Thymus (tissue), 11 donors: Measurements from ENCODE around the gene MAP7. TPM values are rescaled to one million over a fixed set of nuclear protein-coding genes. Genes with fewer than 3 reads are reported as not detected.

Source experiments
- DNase-seq, 9 donors: peaks; one replicate each; pipeline ENCODE4 v3.0.0-alpha.2; 2013; ENCODE audit warnings: low spot score in 9 of 9, low read depth in 6 of 9, missing footprints in 1 of 9
- H3K27ac ChIP-seq, 2 donors: one replicate each; pipeline ENCODE4 v1.5.1; 2013; ENCODE audit warnings: control low read depth in 1 of 2, low read depth in 1 of 2, low read length in 1 of 2, mild to moderate bottlenecking in 1 of 2, moderate library complexity in 1 of 2
- H3K27me3 ChIP-seq, 2 donors: one replicate each; pipeline ENCODE4 v1.5.1; 2013; ENCODE audit warnings: low read length in 1 of 2; ENCODE audit not compliant: control insufficient read depth in 2 of 2, insufficient read depth in 1 of 2
- H3K36me3 ChIP-seq, 2 donors: one replicate each; pipeline ENCODE4 v1.5.1; 2013; ENCODE audit warnings: low read length in 1 of 2, mild to moderate bottlenecking in 1 of 2, moderate library complexity in 1 of 2; ENCODE audit not compliant: control insufficient read depth in 2 of 2, insufficient read depth in 2 of 2
- H3K4me1 ChIP-seq, 2 donors: one replicate each; pipeline ENCODE4 v1.5.1; 2013; ENCODE audit warnings: low read length in 2 of 2; ENCODE audit not compliant: control insufficient read depth in 2 of 2, insufficient read depth in 2 of 2
- H3K4me3 ChIP-seq, 2 donors: one replicate each; pipeline ENCODE4 v1.5.1; 2013; ENCODE audit warnings: low read length in 2 of 2, control low read depth in 1 of 2, mild to moderate bottlenecking in 1 of 2
- H3K9me3 ChIP-seq, 2 donors: one replicate each; pipeline ENCODE4 v1.5.1; 2013; ENCODE audit warnings: low read length in 1 of 2, mild to moderate bottlenecking in 1 of 2; ENCODE audit not compliant: control insufficient read depth in 2 of 2, insufficient read depth in 1 of 2
- WGBS: extraction: QIAGEN DNeasy Blood & Tissue Kit; methylation state at CpG from one replicate; pipeline ENCODE4 v1.1.7; 2013; 5-methylcytosine and 5-hydroxymethylcytosine counted together
- polyA plus RNA-seq: library from polyadenylated mRNA; stranded (reverse); fragments of 200-250 nt; gene quantifications from one replicate; pipeline ENCODE4 v1.2.3, GENCODE V29; 2013
- total RNA-seq: library from RNA; stranded (reverse); fragments of 120-200 nt; gene quantifications from one replicate; pipeline ENCODE4 v1.2.4, GENCODE V29; 2013
- donor health status: healthy.

MAP7 gene
- total and polyA plus RNA-seq, 2 donors = 2.5 to 7.8 TPM

DNA sequence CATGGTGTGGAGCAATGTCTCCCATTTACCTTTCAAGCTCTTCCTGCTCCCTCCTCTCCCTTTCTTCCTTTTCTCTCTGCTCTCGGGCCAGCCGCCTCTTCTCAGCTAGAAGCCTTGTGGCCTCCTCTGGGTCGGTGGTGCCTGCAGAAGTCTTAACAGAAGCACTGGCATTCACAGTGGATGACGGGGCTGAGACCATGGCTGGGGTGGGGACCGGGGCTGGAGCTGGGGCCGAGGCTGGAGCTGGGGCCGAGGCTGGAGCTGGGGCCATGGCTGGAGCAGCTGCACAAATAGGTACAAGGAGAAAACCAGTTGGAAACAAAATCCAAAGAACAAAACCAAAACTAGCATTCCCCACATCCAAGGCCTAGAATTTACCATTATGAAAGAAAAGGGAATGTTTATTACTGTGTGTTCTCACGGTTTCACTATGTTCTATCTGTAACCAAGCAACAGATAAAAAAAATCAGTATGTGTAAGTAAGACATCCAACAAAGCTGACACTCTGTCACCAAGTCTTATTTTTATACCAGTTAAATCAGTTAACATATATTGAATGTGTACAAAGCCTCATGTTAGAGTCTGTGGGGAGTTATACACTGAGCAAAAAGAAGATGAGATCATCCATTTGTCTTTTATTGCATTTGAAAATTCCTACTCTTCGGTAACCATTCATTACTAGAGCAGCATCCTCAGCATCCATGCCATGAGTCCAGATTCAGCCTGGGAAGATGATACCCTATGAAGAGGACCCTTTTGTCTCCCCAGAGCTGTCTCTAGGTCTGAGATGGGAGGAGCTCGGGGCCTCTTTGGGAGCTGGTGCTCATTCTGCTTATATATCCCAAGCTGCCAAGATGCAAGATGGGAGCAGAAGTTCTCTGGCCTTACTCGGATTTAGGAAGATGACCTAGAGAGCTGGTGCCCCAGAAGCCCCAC lies 187.5 kb downstream of the MAP7 start:
- Histone ChIP-seq H3K4me1 (peaks cover 0 to 4% of the 10 kb centered on the region in 2 donors), H3K9me3 (no peaks in the 10 kb centered on the region), H3K4me3 (no peak overlapping the region), H3K27me3 (no peaks in the 10 kb centered on the region), H3K36me3 (no peaks in the 10 kb centered on the region), H3K27ac (no peak overlapping the region)
- DNase-seq = no peak
- 98% methylated on average over 11 of the region's 11 CpGs for WGBS

DNA sequence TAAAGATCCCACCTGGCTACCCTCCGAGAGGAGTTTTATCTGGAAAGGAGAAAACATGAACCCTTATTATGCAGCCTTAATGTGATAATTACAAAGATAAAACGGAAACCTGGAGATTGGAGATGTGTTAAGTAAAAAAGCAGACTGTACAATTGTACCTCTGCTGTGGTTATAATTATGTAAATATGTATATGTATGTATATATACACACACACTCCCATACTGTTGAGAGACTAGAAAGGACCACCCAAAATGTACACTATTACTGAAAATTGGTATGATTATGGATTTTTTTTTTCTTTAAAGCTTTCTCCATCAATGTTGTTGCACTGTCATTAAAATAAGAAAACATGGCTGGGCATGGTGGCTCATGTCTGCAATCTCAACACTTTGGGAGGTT lies 188.4 kb downstream of the MAP7 start:
- 97% methylated on average over 2 of the region's 2 CpGs for WGBS
- no peaks in the 10 kb centered on the region for H3K36me3 ChIP-seq
- no peak overlapping the region for H3K4me3 ChIP-seq
- H3K4me1 ChIP-seq = peaks cover 0 to 4% of the 10 kb centered on the region in 2 donors
- no peak for DNase-seq
- H3K9me3 ChIP-seq = no peaks in the 10 kb centered on the region
- H3K27ac ChIP-seq = no peak overlapping the region
- H3K27me3 ChIP-seq = no peaks in the 10 kb centered on the region

DNA sequence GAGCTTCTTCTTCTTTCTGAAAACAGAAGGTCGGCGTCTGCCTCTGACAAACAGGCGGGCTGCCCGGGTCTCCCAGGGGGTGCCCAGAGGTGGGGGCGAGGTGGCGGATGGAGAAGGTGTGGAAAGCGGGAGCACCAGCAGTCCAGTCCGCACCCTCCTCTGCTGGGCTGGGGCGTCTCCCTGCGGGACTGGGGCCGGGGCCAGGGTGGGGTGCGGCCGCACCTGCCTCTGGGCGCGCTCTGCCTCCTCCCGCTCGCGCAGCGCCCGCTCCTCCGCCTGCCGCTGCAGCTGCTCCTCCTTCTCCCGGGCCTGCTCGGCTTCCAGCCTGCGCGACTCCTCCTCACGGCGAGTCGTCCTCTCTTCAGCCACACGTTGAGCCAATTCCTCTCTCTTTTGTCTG lies 189.4 kb downstream of the MAP7 start:
- DNase-seq = no peak
- Histone ChIP-seq H3K9me3 (no peaks in the 10 kb centered on the region), H3K36me3 (no peaks in the 10 kb centered on the region), H3K27ac (no peak overlapping the region), H3K4me3 (no peak overlapping the region), H3K4me1 (peaks cover 0 to 3% of the 10 kb centered on the region in 2 donors), H3K27me3 (no peaks in the 10 kb centered on the region)
- 96% methylated on average over 30 of the region's 30 CpGs for WGBS

DNA sequence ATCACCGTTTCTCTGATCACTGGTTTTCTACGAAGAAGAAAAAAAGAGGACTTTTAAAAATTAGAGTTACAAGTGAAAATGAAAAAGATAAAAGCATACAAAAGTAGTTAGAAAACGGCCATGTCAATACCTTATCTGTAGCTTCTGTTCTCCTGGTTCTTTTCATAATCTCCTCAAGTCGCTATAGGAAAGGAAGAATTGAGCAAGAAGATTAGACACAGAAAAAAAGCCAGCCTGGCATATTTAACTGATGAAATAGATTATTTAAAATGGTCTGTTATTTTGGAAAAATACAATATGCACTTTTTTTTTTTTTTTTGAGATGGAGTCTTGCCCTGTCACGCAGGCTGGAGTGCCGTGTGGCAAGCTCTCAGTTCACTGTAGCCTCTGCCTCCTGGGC lies 190.4 kb downstream of the MAP7 start:
- no peak overlapping the region for H3K4me3 ChIP-seq
- H3K4me1 ChIP-seq = no peaks in the 10 kb centered on the region
- no peak overlapping the region for H3K27ac ChIP-seq
- H3K36me3 ChIP-seq = no peaks in the 10 kb centered on the region
- 96% methylated on average over 6 of the region's 6 CpGs for WGBS
- no peaks in the 10 kb centered on the region for H3K27me3 ChIP-seq
- no peak for DNase-seq
- no peaks in the 10 kb centered on the region for H3K9me3 ChIP-seq

DNA sequence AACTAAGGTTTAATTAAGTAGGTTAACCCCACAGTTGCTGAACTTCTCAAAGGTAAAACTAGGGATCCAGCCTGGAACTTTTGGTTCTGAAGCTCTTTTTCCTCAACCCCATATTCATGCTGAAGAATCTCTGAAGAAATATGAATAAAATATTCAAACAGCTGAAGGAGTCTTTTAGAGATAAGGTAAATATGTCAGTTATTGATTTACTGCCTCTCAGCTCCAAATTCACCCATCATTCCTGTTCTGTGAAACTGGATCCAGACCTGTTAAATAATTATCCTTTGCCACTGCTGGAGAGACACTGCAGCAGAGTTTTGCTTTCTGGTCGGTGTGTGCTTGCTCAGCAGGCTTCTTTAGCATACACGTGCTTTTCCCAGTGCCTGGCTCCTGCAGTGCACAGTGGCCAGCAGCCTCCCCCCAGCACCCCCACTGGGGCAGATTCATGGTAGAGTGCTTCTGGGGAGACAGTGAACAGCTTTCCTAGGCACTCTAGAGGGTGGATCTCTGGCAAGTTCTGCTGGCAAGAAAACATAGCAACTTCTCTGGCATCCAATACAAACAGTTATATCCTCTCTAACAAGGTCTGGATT lies 198.6 kb downstream of the MAP7 start:
- Histone ChIP-seq H3K27me3 (no peaks in the 10 kb centered on the region), H3K4me1 (no peaks in the 10 kb centered on the region), H3K4me3 (no peak overlapping the region), H3K27ac (no peak overlapping the region), H3K36me3 (no peaks in the 10 kb centered on the region), H3K9me3 (no peaks in the 10 kb centered on the region)
- DNase-seq = no peak
- 94% methylated on average over 2 of the region's 2 CpGs for WGBS

DNA sequence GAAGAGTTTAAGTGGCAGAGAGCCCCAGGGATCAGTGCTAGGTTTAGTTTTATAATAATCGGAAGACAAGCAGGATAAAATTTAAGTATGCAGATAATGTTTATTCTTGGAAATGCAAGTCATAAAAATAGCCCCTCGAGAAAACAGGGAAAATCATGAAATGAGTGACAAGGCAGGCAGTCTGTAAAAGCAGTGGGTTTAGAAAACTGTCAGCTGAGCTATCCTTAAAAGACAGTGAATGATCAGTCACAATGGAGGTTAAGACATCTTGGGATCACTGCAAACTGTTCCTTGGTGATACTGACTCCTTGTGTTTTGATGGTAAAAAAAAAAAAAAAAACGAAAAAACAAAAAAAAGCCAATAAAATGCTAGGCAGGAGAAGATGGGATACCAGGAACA lies 199.3 kb downstream of the MAP7 start:
- WGBS = 95% methylated on average over 3 of the region's 3 CpGs
- H3K9me3 ChIP-seq = no peaks in the 10 kb centered on the region
- DNase-seq = no peak
- no peaks in the 10 kb centered on the region for H3K36me3 ChIP-seq
- no peaks in the 10 kb centered on the region for H3K27me3 ChIP-seq
- H3K27ac ChIP-seq = no peak overlapping the region
- no peak overlapping the region for H3K4me3 ChIP-seq
- no peaks in the 10 kb centered on the region for H3K4me1 ChIP-seq

DNA sequence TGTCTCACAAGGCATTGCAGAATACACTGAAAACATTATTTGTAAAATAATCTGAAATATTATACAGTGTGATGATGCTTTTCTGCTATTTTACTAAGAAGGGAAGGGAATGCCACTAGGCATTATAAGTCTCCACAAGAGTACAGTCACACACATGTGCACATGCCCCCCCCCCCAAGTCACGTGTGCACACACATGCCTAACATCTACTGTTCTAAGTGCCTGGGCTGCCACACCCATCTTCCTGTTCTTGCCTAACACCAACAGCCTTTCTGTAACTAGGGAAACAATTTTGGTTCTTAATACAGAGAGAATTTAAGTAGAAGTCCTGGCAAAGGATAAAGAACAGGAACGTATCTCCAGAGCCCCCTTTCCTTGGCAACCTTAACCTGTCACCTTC lies 202.4 kb downstream of the MAP7 start:
- H3K4me3 ChIP-seq = no peak overlapping the region
- no peaks in the 10 kb centered on the region for H3K36me3 ChIP-seq
- no peaks in the 10 kb centered on the region for H3K4me1 ChIP-seq
- no peaks in the 10 kb centered on the region for H3K27me3 ChIP-seq
- WGBS = 94% methylated on average over 2 of the region's 2 CpGs
- no peak overlapping the region for H3K27ac ChIP-seq
- no peaks in the 10 kb centered on the region for H3K9me3 ChIP-seq
- DNase-seq = no peak

DNA sequence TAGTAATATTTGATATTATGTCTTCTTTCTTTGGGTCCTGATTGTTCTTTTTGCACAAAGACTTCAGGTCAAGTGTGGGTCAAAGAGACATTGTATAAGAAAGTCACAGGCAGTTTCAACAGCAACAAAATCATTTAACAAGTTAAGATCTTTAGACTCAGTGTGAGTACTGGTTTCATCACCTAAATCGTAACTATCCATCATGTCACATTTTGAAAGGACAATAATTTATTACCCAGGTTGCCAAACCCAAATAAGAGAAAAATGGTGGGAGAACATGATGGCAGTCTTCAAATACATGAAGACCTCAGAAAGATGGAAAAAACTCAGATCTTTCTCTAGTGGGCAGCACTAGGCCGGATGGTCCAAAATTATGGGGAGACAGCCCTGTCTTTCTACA lies 205.1 kb downstream of the MAP7 start:
- Histone ChIP-seq H3K36me3 (no peaks in the 10 kb centered on the region), H3K9me3 (no peaks in the 10 kb centered on the region), H3K4me1 (no peaks in the 10 kb centered on the region), H3K4me3 (no peak overlapping the region), H3K27me3 (no peaks in the 10 kb centered on the region), H3K27ac (no peak overlapping the region)
- WGBS = 98% methylated on average over 2 of the region's 2 CpGs
- no peak for DNase-seq

DNA sequence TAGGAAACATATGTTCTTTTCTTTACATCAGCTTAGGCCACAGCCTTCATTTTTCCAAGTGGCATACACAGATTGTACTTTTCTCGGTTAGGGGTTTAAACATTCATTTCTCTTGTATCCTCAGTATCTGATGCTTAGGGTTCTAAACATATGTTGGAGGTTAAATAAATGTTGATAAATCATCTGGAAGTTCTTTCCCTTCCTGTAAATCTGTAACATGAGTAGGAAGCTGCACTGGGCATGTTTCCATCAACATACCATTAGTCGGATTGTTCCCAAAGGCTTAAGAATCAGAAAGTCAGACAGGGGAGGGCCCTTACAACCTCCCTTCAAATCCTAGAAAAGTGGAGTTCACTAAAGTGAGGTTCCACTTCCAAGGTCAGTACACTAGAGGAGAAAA lies 205.8 kb downstream of the MAP7 start:
- H3K9me3 ChIP-seq = no peaks in the 10 kb centered on the region
- H3K27ac ChIP-seq = no peak overlapping the region
- H3K27me3 ChIP-seq = no peaks in the 10 kb centered on the region
- no peak for DNase-seq
- WGBS = 91% methylated on average over 2 of the region's 2 CpGs
- H3K36me3 ChIP-seq = no peaks in the 10 kb centered on the region
- no peaks in the 10 kb centered on the region for H3K4me1 ChIP-seq
- H3K4me3 ChIP-seq = no peak overlapping the region
